Endothelial cell of umbilical vein (primary cell): ENCODE results near the gene PKMYT1. TPM values are rescaled to one million over a fixed set of nuclear protein-coding genes. Genes with fewer than 3 reads are reported as not detected.

Experiments
- BruUV-seq: library from RNA; stranded (reverse); fragments of 400-500 nt; replicated peaks from 2 replicates; lab custom pipeline; 2021; lab: Mats Ljungman, UMichigan
- CTCF ChIA-PET: fragments of 300-600, 350-600 bp; sonication (Branson Sonifier 250); formaldehyde crosslinking; loops from one replicate; lab custom pipeline; 2021; ENCODE audit warnings: antibody characterized with exemption, inconsistent platforms; lab: Charles Lee
- POLR2A ChIA-PET: fragments of 300-600, 350-600 bp; sonication (Branson Sonifier 250); formaldehyde crosslinking; loops from one replicate; lab custom pipeline; 2021; ENCODE audit warnings: antibody characterized with exemption, inconsistent platforms; lab: Charles Lee
- DNase-seq: peaks from one replicate; pipeline ENCODE4 v3.0.0-alpha.2; 2011; ENCODE audit warnings: low read depth, low spot score
- FAIRE-seq: peaks from 2 replicates; lab custom pipeline; 2011; peaks lifted over from hg19 to GRCh38; lab: Jason Lieb, UNC
- H2AFZ ChIP-seq: 2 replicates; pipeline ENCODE4 v1.6.0; 2012; ENCODE audit warnings: low read depth, low read length, control low read depth, inconsistent platforms
- H3K27ac ChIP-seq: 2 replicates; pipeline ENCODE4 v1.5.1; 2011; ENCODE audit warnings: low read depth, mild to moderate bottlenecking, control low read depth, low read length, moderate library complexity; ENCODE audit not compliant: insufficient read depth
- H3K27me3 ChIP-seq, 2 experiments: 2 replicates each; pipeline versions ENCODE4 v1.6.0 to v1.6.1; 2011; ENCODE audit warnings: low read length in 2 of 2, mixed read lengths in 1 of 2; ENCODE audit not compliant: control insufficient read depth in 2 of 2, insufficient read depth in 2 of 2
- H3K36me3 ChIP-seq, 2 experiments: 2 replicates in 1 of 2; 3 replicates in 1 of 2; pipeline ENCODE4 v1.5.1; 2011; ENCODE audit warnings: low read length in 2 of 2, mild to moderate bottlenecking in 1 of 2, moderate library complexity in 1 of 2; ENCODE audit not compliant: control insufficient read depth in 2 of 2, insufficient read depth in 2 of 2; ENCODE audit errors: extremely low read depth in 1 of 2
- H3K4me1 ChIP-seq: 3 replicates; pipeline ENCODE4 v1.5.1; 2011; ENCODE audit warnings: mild to moderate bottlenecking, low read length; ENCODE audit not compliant: control insufficient read depth, insufficient read depth; ENCODE audit errors: extremely low read depth
- H3K4me2 ChIP-seq: 2 replicates; pipeline ENCODE4 v1.6.1; 2011; ENCODE audit warnings: low read length, control low read depth, mixed read lengths; ENCODE audit not compliant: insufficient read depth
- H3K4me3 ChIP-seq, 3 experiments: fragments of 200-600 bp in 1 of 3; sonication (generic), shearing (Covaris generic) in 1 of 3; replicated peaks in 1 of 3; 2 replicates each; pipeline ENCODE4 v1.5.1; 2011 to 2016; ENCODE audit warnings: control low read depth in 3 of 3, low read length in 3 of 3, mild to moderate bottlenecking in 2 of 3, inconsistent platforms in 1 of 3, low read depth in 1 of 3, moderate library complexity in 1 of 3; ENCODE audit not compliant: insufficient read depth in 1 of 3
- H3K79me2 ChIP-seq: 2 replicates; pipeline ENCODE4 v1.6.0; 2012; ENCODE audit warnings: low read length, inconsistent platforms; ENCODE audit not compliant: control insufficient read depth, insufficient read depth
- H3K9ac ChIP-seq: replicated peaks from 2 replicates; pipeline ENCODE3; 2011; ENCODE audit warnings: low read length, control low read depth; ENCODE audit not compliant: insufficient read depth; ENCODE audit errors: extremely low read depth
- H3K9me1 ChIP-seq: replicated peaks from 3 replicates; pipeline ENCODE4 v1.6.0; 2011; ENCODE audit warnings: mild to moderate bottlenecking, low read length; ENCODE audit not compliant: control insufficient read depth, insufficient read depth; ENCODE audit errors: extremely low read depth
- H3K9me3 ChIP-seq: replicated peaks from 2 replicates; pipeline ENCODE4 v1.5.1; 2012; ENCODE audit warnings: low read length, inconsistent platforms; ENCODE audit not compliant: control insufficient read depth, insufficient read depth
- H4K20me1 ChIP-seq: replicated peaks from 2 replicates; pipeline ENCODE3; 2011; ENCODE audit warnings: mild to moderate bottlenecking, low read length; ENCODE audit not compliant: control insufficient read depth, insufficient read depth; ENCODE audit errors: extremely low read depth
- CTCF ChIP-seq, 2 donors: IDR thresholded peaks; 1 replicate in 1 of 2; 2 replicates in 1 of 2; pipeline ENCODE4 v1.5.1; 2011; ENCODE audit warnings: low read length in 2 of 2, mild to moderate bottlenecking in 2 of 2, moderate library complexity in 2 of 2, control low read depth in 1 of 2, inconsistent platforms in 1 of 2, low read depth in 1 of 2; ENCODE audit not compliant: insufficient read depth in 1 of 2; ENCODE audit errors: extremely low read depth in 1 of 2
- EZH2 ChIP-seq: IDR thresholded peaks from 2 replicates; pipeline ENCODE4 v1.6.1; 2012; ENCODE audit warnings: borderline replicate concordance, low read depth, mild to moderate bottlenecking, moderate library complexity, low read length, inconsistent platforms; ENCODE audit not compliant: severe bottlenecking
- FOS ChIP-seq: IDR thresholded peaks from 2 replicates; pipeline ENCODE4 v1.6.1; 2011; ENCODE audit warnings: mild to moderate bottlenecking, low read length, moderate library complexity, borderline replicate concordance; ENCODE audit not compliant: insufficient read depth
- JUN ChIP-seq: IDR thresholded peaks from 2 replicates; pipeline ENCODE4 v1.6.1; 2011; ENCODE audit warnings: borderline replicate concordance, low read depth; ENCODE audit not compliant: insufficient read length, insufficient read depth
- MAX ChIP-seq: IDR thresholded peaks from 2 replicates; pipeline ENCODE4 v1.6.1; 2011; ENCODE audit not compliant: insufficient read depth, insufficient read length
- POLR2A ChIP-seq: IDR thresholded peaks from 2 replicates; pipeline ENCODE4 v1.6.1; 2012; ENCODE audit warnings: low read depth, mild to moderate bottlenecking, control low read depth, low read length
- POLR2AphosphoS5 ChIP-seq: IDR thresholded peaks from 2 replicates; pipeline ENCODE4 v1.6.1; 2012; ENCODE audit warnings: low read depth, mild to moderate bottlenecking, control low read depth, low read length, moderate library complexity; ENCODE audit not compliant: insufficient read depth
- dilution Hi-C: fragments of 300-500 bp; cut with MboI; formaldehyde crosslinking; loops from one replicate; pipeline ENCODE4 v1.15.0; 2019; ENCODE audit warnings: low sequenced_read_pairs; ENCODE audit not compliant: extremely low pct_ligation_motif_present
- intact Hi-C: fragments of 100-400 bp; cut with micrococcal nuclease; formaldehyde crosslinking; loops from one replicate; pipeline ENCODE4 v1.10.0; 2022
- polyA plus RNA-seq, 4 experiments: library from polyadenylated mRNA; depleted of rRNA in 3 of 4; stranded (reverse) in 3 of 4; unstranded in 1 of 4; fragments of >200 nt; gene quantifications; 2 replicates each; pipeline versions ENCODE4 v1.2.1 to v1.2.3, GENCODE V29; 2011 to 2012; ENCODE audit warnings: missing spikeins in 1 of 4
- total RNA-seq: library from RNA; stranded (reverse); gene quantifications from 2 replicates; pipeline ENCODE4 v1.2.3, GENCODE V29; 2021

Gene PKMYT1
- total and polyA plus RNA-seq, 2 donors (not counting 3 experiments of a cell fraction or from before 2014, with no cell fraction given), result 26.1 to 48.5 TPM

GRCh38 chr16:2959206-2959605, 21.0 kb downstream of the PKMYT1 start:
- no peak overlapping the region for H3K4me3 ChIP-seq
- dilution Hi-C loops (no loop called here), intact Hi-C loops (no loop called here)
- no peaks in the 10 kb centered on the region for H3K9me3 ChIP-seq
- POLR2A ChIA-PET, result no interaction called here
- DNase-seq (no peak), FAIRE-seq (no peak)
- H2AFZ ChIP-seq, result no peak overlapping the region
- no peak overlapping the region for H3K27ac ChIP-seq
- no peak overlapping the region for H3K4me2 ChIP-seq
- peaks cover under 1% of the 10 kb centered on the region for H3K4me1 ChIP-seq
- H3K9me1 ChIP-seq, result no peaks in the 10 kb centered on the region
- H3K36me3 ChIP-seq, result no peaks in the 10 kb centered on the region
- BruUV-seq, result no TSS peak
- H3K79me2 ChIP-seq, result no peaks in the 10 kb centered on the region
- TF ChIP-seq FOS, result no peak
- TF ChIP-seq JUN, result no peak
- TF ChIP-seq POLR2A, result no peak
- no peak for TF ChIP-seq EZH2
- TF ChIP-seq CTCF (IDR thresholded peaks at IDR 0.05; ENCODE audit: extremely low read depth in 1 of 2, insufficient read depth in 1 of 2, low read depth in 1 of 2, low read length in 2 of 2), result no peak
- no peak for TF ChIP-seq POLR2AphosphoS5
- no peak for TF ChIP-seq MAX
- H4K20me1 ChIP-seq, result no peaks in the 10 kb centered on the region
- CTCF ChIA-PET, result interaction anchor here (1.8 kb wide), 1 partner anchor 11 kb away, joined by 5 read pairs; the partner anchor contains the start of gene PAQR4
- no peak overlapping the region for H3K9ac ChIP-seq
- peaks cover 13 to 18% of the 10 kb centered on the region in 2 experiments for H3K27me3 ChIP-seq
